ENCODE data around the gene LENG1. TPM values are rescaled to one million over a fixed set of nuclear protein-coding genes. Genes with fewer than 3 reads are reported as not detected.

Gene LENG1
- total RNA-seq, 1 donor from 2014 or later: 8.0 TPM

GRCh38 chr19:54158812-54159351 lies 639 bp downstream of the LENG1 start:
- DNase-seq: no peak
- Histone ChIP-seq H3K9me3 (no peaks in the 10 kb centered on the region), H3K27ac (peak overlapping the region; percentile 98), H3K4me1 (peaks cover 44% of the 10 kb centered on the region), H3K4me3 (peak overlapping the region; percentile 79), H3K36me3 (peaks cover 44% of the 10 kb centered on the region), H3K27me3 (ENCODE audit: low read depth) (no peaks in the 10 kb centered on the region)
- intact Hi-C loops (cut with DNase I): no loop called here
- TF ChIP-seq CTCF (IDR thresholded peaks at IDR 0.05): no peak
- ATAC-seq: no peak

- Histone ChIP-seq H3K27ac (no peak overlapping the region), H3K9me3 (no peaks in the 10 kb centered on the region), H3K4me3 (no peak overlapping the region), H3K36me3 (peaks cover 63% of the 10 kb centered on the region), H3K4me1 (peaks cover 28% of the 10 kb centered on the region), H3K27me3 (ENCODE audit: low read depth) (no peaks in the 10 kb centered on the region)
- DNase-seq: no peak
- intact Hi-C loops (cut with DNase I): no loop called here
- no peak for ATAC-seq
- no peak for TF ChIP-seq CTCF (IDR thresholded peaks at IDR 0.05)
Observed at GRCh38 chr19:54156953-54157352, 2.6 kb downstream of the LENG1 start.

GRCh38 chr19:54156490-54156889 lies 3.0 kb downstream of the LENG1 start:
- intact Hi-C loops (cut with DNase I): no loop called here
- ATAC-seq (no peak), DNase-seq (no peak)
- no peak overlapping the region for H3K27ac ChIP-seq
- no peaks in the 10 kb centered on the region for H3K27me3 ChIP-seq (ENCODE audit: low read depth)
- H3K36me3 ChIP-seq: peaks cover 68% of the 10 kb centered on the region
- peaks cover 24% of the 10 kb centered on the region for H3K4me1 ChIP-seq
- no peak for TF ChIP-seq CTCF (IDR thresholded peaks at IDR 0.05)
- no peak overlapping the region for H3K4me3 ChIP-seq
- H3K9me3 ChIP-seq: no peaks in the 10 kb centered on the region

GRCh38 chr19:54155694-54156093 lies 3.8 kb downstream of the LENG1 start:
- Histone ChIP-seq H3K4me3 (no peak overlapping the region), H3K27me3 (ENCODE audit: low read depth) (no peaks in the 10 kb centered on the region), H3K27ac (no peak overlapping the region), H3K9me3 (no peaks in the 10 kb centered on the region), H3K36me3 (peaks cover 76% of the 10 kb centered on the region), H3K4me1 (peaks cover 19% of the 10 kb centered on the region)
- DNase-seq (no peak), ATAC-seq (no peak)
- TF ChIP-seq CTCF (IDR thresholded peaks at IDR 0.05): no peak
- intact Hi-C loops (cut with DNase I): no loop called here

- no peak for DNase-seq
- intact Hi-C loops (cut with DNase I): no loop called here
Observed at GRCh38 chr19:54154603-54155345, 4.7 kb downstream of the LENG1 start.

More at GRCh38 chr19:54154603-54155345, 4.7 kb downstream of the LENG1 start:
- Histone ChIP-seq H3K27me3 (ENCODE audit: low read depth) (no peaks in the 10 kb centered on the region), H3K27ac (no peak overlapping the region), H3K4me1 (peaks cover 12% of the 10 kb centered on the region), H3K9me3 (no peaks in the 10 kb centered on the region), H3K36me3 (peaks cover 85% of the 10 kb centered on the region), H3K4me3 (no peak overlapping the region)
- no peak for ATAC-seq
- no peak for TF ChIP-seq CTCF (IDR thresholded peaks at IDR 0.05)

Measured in lower lobe of right lung (tissue), 2 donors.